GM12878 (cell line): Measurements from ENCODE around the gene TIRAP.

ENCODE experiments used
- CREB1 ChIP-seq: IDR thresholded peaks from 2 replicates; pipeline ENCODE4 v1.6.1; 2012; ENCODE audit warnings: low read depth, mild to moderate bottlenecking, inconsistent platforms
- ETV6 ChIP-seq, 2 experiments: fragments of 450-650 bp in 1 of 2; IDR thresholded peaks in 1 of 2; conservative IDR thresholded peaks in 1 of 2; 2 replicates each; pipeline ENCODE4 v1.6.1; 2014; ENCODE audit warnings: antibody characterized with exemption in 1 of 2, borderline replicate concordance in 1 of 2, low read depth in 1 of 2, mild to moderate bottlenecking in 1 of 2, moderate library complexity in 1 of 2
- EZH2 ChIP-seq: IDR thresholded peaks from 2 replicates; pipeline ENCODE4 v1.6.1; 2012; ENCODE audit warnings: low read depth, mild to moderate bottlenecking, control low read depth, inconsistent platforms, low read length, borderline replicate concordance; ENCODE audit not compliant: control insufficient read depth
- HDGF ChIP-seq: fragments of 450-650 bp; IDR thresholded peaks from 2 replicates; pipeline ENCODE4 v1.6.1; 2016; ENCODE audit warnings: antibody characterized with exemption
- JUND ChIP-seq: IDR thresholded peaks from 2 replicates; pipeline ENCODE4 v1.6.1; 2012; ENCODE audit warnings: low read depth, mild to moderate bottlenecking, low read length, improper control_type of control experiment, moderate library complexity
- RAD21 ChIP-seq: IDR thresholded peaks from 2 replicates; pipeline ENCODE4 v1.6.1; 2011; ENCODE audit warnings: mild to moderate bottlenecking, low read depth, low read length, moderate library complexity; ENCODE audit not compliant: insufficient read depth
- SP1 ChIP-seq: IDR thresholded peaks from one replicate; pipeline ENCODE4 v1.6.1; 2011; ENCODE audit warnings: low read depth, low read length
- ZBTB11 ChIP-seq: fragments of 450-650 bp; formaldehyde crosslinking; IDR thresholded peaks from 2 replicates; pipeline ENCODE4 v1.5.0; 2022; ENCODE audit warnings: mild to moderate bottlenecking, missing genetic modification characterization
- ZNF384 ChIP-seq: IDR thresholded peaks from 2 replicates; pipeline ENCODE4 v1.6.1; 2012; ENCODE audit warnings: low read depth, mild to moderate bottlenecking, low read length, improper control_type of control experiment, borderline replicate concordance
- TF ChIP-seq, protein P1 (sequence below), 3 experiments: IDR thresholded peaks in 2 of 3; conservative IDR thresholded peaks in 1 of 3; 2 replicates each; pipeline ENCODE4 v1.5.1; 2011; ENCODE audit warnings: low read depth in 3 of 3, low read length in 3 of 3, mild to moderate bottlenecking in 3 of 3, control low read depth in 2 of 3, moderate library complexity in 2 of 3, inconsistent platforms in 1 of 3, mixed read lengths in 1 of 3; ENCODE audit not compliant: control insufficient read depth in 2 of 3, insufficient read depth in 1 of 3; ENCODE audit errors: extremely low read depth in 1 of 3
- TF ChIP-seq, protein P2 (sequence below): fragments of 450-650 bp; conservative IDR thresholded peaks from 2 replicates; pipeline ENCODE4 v1.6.1; 2017; ENCODE audit warnings: mild to moderate bottlenecking, moderate library complexity
- TF ChIP-seq, protein P3 (sequence below): IDR thresholded peaks from 2 replicates; pipeline ENCODE4 v1.6.1; 2012; ENCODE audit warnings: low read length, inconsistent platforms
- TF ChIP-seq, protein P4 (sequence below): IDR thresholded peaks from 2 replicates; pipeline ENCODE4 v1.6.1; 2012; ENCODE audit warnings: low read depth, low read length, improper control_type of control experiment

- TF ChIP-seq CREB1: no peak
- TF ChIP-seq, protein P1, sequence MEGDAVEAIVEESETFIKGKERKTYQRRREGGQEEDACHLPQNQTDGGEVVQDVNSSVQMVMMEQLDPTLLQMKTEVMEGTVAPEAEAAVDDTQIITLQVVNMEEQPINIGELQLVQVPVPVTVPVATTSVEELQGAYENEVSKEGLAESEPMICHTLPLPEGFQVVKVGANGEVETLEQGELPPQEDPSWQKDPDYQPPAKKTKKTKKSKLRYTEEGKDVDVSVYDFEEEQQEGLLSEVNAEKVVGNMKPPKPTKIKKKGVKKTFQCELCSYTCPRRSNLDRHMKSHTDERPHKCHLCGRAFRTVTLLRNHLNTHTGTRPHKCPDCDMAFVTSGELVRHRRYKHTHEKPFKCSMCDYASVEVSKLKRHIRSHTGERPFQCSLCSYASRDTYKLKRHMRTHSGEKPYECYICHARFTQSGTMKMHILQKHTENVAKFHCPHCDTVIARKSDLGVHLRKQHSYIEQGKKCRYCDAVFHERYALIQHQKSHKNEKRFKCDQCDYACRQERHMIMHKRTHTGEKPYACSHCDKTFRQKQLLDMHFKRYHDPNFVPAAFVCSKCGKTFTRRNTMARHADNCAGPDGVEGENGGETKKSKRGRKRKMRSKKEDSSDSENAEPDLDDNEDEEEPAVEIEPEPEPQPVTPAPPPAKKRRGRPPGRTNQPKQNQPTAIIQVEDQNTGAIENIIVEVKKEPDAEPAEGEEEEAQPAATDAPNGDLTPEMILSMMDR (IDR thresholded peaks at IDR 0.05 in 2 of 3, conservative IDR thresholded peaks at IDR 0.05 in 1 of 3; ENCODE audit: control insufficient read depth in 2 of 3, extremely low read depth in 1 of 3, insufficient read depth in 1 of 3, low read depth in 3 of 3, low read length in 3 of 3): no peak
- TF ChIP-seq HDGF: no peak
- no peak for TF ChIP-seq EZH2
- no peak for TF ChIP-seq SP1
- TF ChIP-seq, protein P2, sequence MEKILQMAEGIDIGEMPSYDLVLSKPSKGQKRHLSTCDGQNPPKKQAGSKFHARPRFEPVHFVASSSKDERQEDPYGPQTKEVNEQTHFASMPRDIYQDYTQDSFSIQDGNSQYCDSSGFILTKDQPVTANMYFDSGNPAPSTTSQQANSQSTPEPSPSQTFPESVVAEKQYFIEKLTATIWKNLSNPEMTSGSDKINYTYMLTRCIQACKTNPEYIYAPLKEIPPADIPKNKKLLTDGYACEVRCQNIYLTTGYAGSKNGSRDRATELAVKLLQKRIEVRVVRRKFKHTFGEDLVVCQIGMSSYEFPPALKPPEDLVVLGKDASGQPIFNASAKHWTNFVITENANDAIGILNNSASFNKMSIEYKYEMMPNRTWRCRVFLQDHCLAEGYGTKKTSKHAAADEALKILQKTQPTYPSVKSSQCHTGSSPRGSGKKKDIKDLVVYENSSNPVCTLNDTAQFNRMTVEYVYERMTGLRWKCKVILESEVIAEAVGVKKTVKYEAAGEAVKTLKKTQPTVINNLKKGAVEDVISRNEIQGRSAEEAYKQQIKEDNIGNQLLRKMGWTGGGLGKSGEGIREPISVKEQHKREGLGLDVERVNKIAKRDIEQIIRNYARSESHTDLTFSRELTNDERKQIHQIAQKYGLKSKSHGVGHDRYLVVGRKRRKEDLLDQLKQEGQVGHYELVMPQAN: no peak
- TF ChIP-seq ETV6 (conservative IDR thresholded peaks at IDR 0.05 in 1 of 2, IDR thresholded peaks at IDR 0.05 in 1 of 2; ENCODE audit: borderline replicate concordance in 1 of 2, low read depth in 1 of 2): no peak
- TF ChIP-seq, protein P3, sequence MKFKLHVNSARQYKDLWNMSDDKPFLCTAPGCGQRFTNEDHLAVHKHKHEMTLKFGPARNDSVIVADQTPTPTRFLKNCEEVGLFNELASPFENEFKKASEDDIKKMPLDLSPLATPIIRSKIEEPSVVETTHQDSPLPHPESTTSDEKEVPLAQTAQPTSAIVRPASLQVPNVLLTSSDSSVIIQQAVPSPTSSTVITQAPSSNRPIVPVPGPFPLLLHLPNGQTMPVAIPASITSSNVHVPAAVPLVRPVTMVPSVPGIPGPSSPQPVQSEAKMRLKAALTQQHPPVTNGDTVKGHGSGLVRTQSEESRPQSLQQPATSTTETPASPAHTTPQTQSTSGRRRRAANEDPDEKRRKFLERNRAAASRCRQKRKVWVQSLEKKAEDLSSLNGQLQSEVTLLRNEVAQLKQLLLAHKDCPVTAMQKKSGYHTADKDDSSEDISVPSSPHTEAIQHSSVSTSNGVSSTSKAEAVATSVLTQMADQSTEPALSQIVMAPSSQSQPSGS: no peak
- TF ChIP-seq RAD21: no peak
- TF ChIP-seq, protein P4, sequence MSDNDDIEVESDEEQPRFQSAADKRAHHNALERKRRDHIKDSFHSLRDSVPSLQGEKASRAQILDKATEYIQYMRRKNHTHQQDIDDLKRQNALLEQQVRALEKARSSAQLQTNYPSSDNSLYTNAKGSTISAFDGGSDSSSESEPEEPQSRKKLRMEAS: no peak
- no peak for TF ChIP-seq JUND
- no peak for TF ChIP-seq ZBTB11 (CRISPR knock-in tag)
- TF ChIP-seq ZNF384: no peak
Observed at GRCh38 chr11:126337126-126337473, 54.2 kb downstream of the TIRAP start.
